Astrocyte (in vitro differentiated cells and primary cell): ENCODE data around the gene TENM4. TPM values are rescaled to one million over a fixed set of nuclear protein-coding genes. Genes with fewer than 3 reads are reported as not detected.
"Not testable (repeated sequence)": the region's sequence is repeated elsewhere in the genome, so short reads cannot be mapped to it uniquely, and the experiment has no call there.

ENCODE experiments used
- DNase-seq: peaks from one replicate; pipeline ENCODE4 v3.0.0-alpha.2; 2010; ENCODE audit warnings: low read depth
- FAIRE-seq: peaks from 2 replicates; lab custom pipeline; 2011; peaks lifted over from hg19 to GRCh38; lab: Jason Lieb, UNC
- H2AFZ ChIP-seq: 2 replicates; pipeline ENCODE4 v1.6.0; 2012; ENCODE audit warnings: low read depth, low read length, inconsistent platforms
- H3K27ac ChIP-seq: 2 replicates; pipeline ENCODE4 v1.5.1; 2011; ENCODE audit warnings: low read depth, low read length, inconsistent platforms
- H3K27me3 ChIP-seq: 2 replicates; pipeline ENCODE4 v1.6.0; 2011; ENCODE audit warnings: low read length, inconsistent platforms; ENCODE audit not compliant: insufficient read depth
- H3K36me3 ChIP-seq: 2 replicates; pipeline ENCODE4 v1.5.1; 2011; ENCODE audit warnings: low read length, inconsistent platforms; ENCODE audit not compliant: insufficient read depth
- H3K4me1 ChIP-seq: 2 replicates; pipeline ENCODE4 v1.5.1; 2011; ENCODE audit warnings: low read length, inconsistent platforms; ENCODE audit not compliant: insufficient read depth
- H3K4me2 ChIP-seq: 2 replicates; pipeline ENCODE4 v1.6.0; 2012; ENCODE audit warnings: low read length, inconsistent platforms
- H3K4me3 ChIP-seq: 2 replicates; pipeline ENCODE4 v1.5.1; 2011; ENCODE audit warnings: low read depth, mild to moderate bottlenecking, low read length, inconsistent platforms; ENCODE audit not compliant: insufficient read depth
- H3K79me2 ChIP-seq: 2 replicates; pipeline ENCODE4 v1.6.0; 2012; ENCODE audit warnings: mild to moderate bottlenecking, low read length, inconsistent platforms; ENCODE audit not compliant: insufficient read depth
- H3K9ac ChIP-seq: 2 replicates; pipeline ENCODE4 v1.6.0; 2012; ENCODE audit warnings: mild to moderate bottlenecking, low read length, inconsistent platforms
- H3K9me3 ChIP-seq: 2 replicates; pipeline ENCODE4 v1.5.1; 2012; ENCODE audit warnings: low read depth, mild to moderate bottlenecking, low read length, inconsistent platforms; ENCODE audit not compliant: insufficient read depth
- H4K20me1 ChIP-seq: 2 replicates; pipeline ENCODE4 v1.6.0; 2012; ENCODE audit warnings: low read length, inconsistent platforms; ENCODE audit not compliant: insufficient read depth
- H3K27ac Mint-ChIP-seq: one replicate; pipeline ENCODE4 v1.8.0; 2021; ENCODE audit warnings: mild to moderate bottlenecking, mixed read lengths; ENCODE audit not compliant: unreplicated experiment
- H3K27me3 Mint-ChIP-seq: one replicate; pipeline ENCODE4 v1.8.0; 2021; ENCODE audit warnings: low read depth, mixed read lengths; ENCODE audit not compliant: unreplicated experiment
- H3K36me3 Mint-ChIP-seq: one replicate; pipeline ENCODE4 v1.8.0; 2021; ENCODE audit warnings: low read depth, mixed read lengths; ENCODE audit not compliant: unreplicated experiment
- H3K4me1 Mint-ChIP-seq: one replicate; pipeline ENCODE4 v1.8.0; 2021; ENCODE audit warnings: low read depth, mixed read lengths; ENCODE audit not compliant: unreplicated experiment
- H3K4me3 Mint-ChIP-seq: one replicate; pipeline ENCODE4 v1.8.0; 2021; ENCODE audit warnings: mild to moderate bottlenecking, moderate library complexity, mixed read lengths; ENCODE audit not compliant: unreplicated experiment
- H3K9me3 Mint-ChIP-seq: one replicate; pipeline ENCODE4 v1.8.0; 2021; ENCODE audit warnings: mild to moderate bottlenecking, mixed read lengths; ENCODE audit not compliant: unreplicated experiment
- EZH2 ChIP-seq: IDR thresholded peaks from 2 replicates; pipeline ENCODE4 v1.6.1; 2012; ENCODE audit warnings: mild to moderate bottlenecking, low read length, inconsistent platforms; ENCODE audit not compliant: insufficient read depth
- total RNA-seq: library from RNA; stranded (reverse); gene quantifications from 2 replicates; pipeline ENCODE4 v1.2.1, GENCODE V29; 2021
- TF ChIP-seq, protein P1 (sequence below): IDR thresholded peaks from 2 replicates; pipeline ENCODE4 v1.5.1; 2011; ENCODE audit warnings: low read depth, mild to moderate bottlenecking, inconsistent platforms, low read length, moderate library complexity; ENCODE audit not compliant: insufficient read depth

The TENM4 gene
- total RNA-seq, 1 donor from 2014 or later: 7.5 TPM

DNA sequence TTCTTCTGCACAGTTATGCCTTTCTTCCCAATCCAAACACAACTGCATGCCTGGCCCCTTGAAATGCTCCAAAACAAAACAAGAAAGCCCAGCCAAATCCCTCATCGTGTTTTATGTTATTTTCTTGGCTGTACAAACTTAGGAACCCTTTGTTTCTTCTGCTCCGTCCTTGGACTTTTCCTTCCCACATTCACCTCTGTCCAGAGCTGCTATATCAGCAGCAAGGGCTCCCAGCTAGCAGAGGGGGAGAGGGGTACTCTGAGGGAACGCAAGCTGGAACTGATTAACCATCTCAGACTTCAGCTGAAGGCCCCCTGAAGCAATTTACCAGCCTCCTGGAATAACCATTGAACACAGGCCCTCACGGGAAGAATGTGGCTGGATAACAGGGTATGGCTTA is 214.7 kb downstream of the TENM4 start:
- no peaks in the 10 kb centered on the region for H3K79me2 ChIP-seq
- H3K4me3 ChIP-seq: no peak overlapping the region
- no peak overlapping the region for H3K9ac ChIP-seq
- DNase-seq (no peak), FAIRE-seq (no peak)
- no peaks in the 10 kb centered on the region for H3K9me3 ChIP-seq
- no peak overlapping the region for H3K27ac ChIP-seq
- H3K27ac Mint-ChIP-seq: no peak overlapping the region
- H3K36me3 ChIP-seq: no peaks in the 10 kb centered on the region
- TF ChIP-seq, protein P1, sequence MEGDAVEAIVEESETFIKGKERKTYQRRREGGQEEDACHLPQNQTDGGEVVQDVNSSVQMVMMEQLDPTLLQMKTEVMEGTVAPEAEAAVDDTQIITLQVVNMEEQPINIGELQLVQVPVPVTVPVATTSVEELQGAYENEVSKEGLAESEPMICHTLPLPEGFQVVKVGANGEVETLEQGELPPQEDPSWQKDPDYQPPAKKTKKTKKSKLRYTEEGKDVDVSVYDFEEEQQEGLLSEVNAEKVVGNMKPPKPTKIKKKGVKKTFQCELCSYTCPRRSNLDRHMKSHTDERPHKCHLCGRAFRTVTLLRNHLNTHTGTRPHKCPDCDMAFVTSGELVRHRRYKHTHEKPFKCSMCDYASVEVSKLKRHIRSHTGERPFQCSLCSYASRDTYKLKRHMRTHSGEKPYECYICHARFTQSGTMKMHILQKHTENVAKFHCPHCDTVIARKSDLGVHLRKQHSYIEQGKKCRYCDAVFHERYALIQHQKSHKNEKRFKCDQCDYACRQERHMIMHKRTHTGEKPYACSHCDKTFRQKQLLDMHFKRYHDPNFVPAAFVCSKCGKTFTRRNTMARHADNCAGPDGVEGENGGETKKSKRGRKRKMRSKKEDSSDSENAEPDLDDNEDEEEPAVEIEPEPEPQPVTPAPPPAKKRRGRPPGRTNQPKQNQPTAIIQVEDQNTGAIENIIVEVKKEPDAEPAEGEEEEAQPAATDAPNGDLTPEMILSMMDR: no peak
- TF ChIP-seq EZH2: no peak
- H3K4me1 ChIP-seq: no peaks in the 10 kb centered on the region
- no peaks in the 10 kb centered on the region for H3K27me3 ChIP-seq
- no peak overlapping the region for H3K4me3 Mint-ChIP-seq
- H3K9me3 Mint-ChIP-seq: peaks cover 2% of the 10 kb centered on the region
- no peaks in the 10 kb centered on the region for H4K20me1 ChIP-seq
- H3K27me3 Mint-ChIP-seq: peaks cover 12% of the 10 kb centered on the region
- peaks cover 4% of the 10 kb centered on the region for H3K36me3 Mint-ChIP-seq
- H3K4me2 ChIP-seq: no peak overlapping the region
- no peak overlapping the region for H2AFZ ChIP-seq
- H3K4me1 Mint-ChIP-seq: no peaks in the 10 kb centered on the region

DNA sequence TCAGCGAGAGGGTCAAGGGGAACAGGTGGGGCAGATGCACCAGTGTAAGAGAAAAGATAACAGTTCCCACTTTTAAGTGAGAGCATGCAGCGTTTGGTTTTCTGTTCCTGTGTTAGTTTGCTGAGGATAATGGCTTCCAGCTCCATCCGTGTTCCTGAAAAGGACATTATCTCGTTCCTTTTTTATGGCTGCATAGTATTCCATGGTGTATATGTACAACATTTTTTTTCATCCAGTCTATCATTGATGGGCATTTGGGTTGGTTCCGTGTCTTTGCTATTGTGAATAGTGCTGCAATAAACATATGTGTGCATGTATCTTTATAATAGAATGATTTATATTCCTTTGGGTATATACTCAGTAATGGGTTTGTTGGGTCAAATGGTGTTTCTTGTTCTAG is 218.7 kb downstream of the TENM4 start:
- H3K9me3 ChIP-seq, H3K36me3 ChIP-seq, H3K27me3 ChIP-seq, H3K4me2 ChIP-seq, DNase-seq, H3K9me3 Mint-ChIP-seq, H3K9ac ChIP-seq, H4K20me1 ChIP-seq, H3K79me2 ChIP-seq, H2AFZ ChIP-seq, H3K36me3 Mint-ChIP-seq, H3K4me3 ChIP-seq, H3K4me1 ChIP-seq, H3K4me3 Mint-ChIP-seq, FAIRE-seq, H3K27ac ChIP-seq, H3K4me1 Mint-ChIP-seq, H3K27ac Mint-ChIP-seq: not testable (repeated sequence)
- peaks cover 32% of the 10 kb centered on the region for H3K27me3 Mint-ChIP-seq

DNA sequence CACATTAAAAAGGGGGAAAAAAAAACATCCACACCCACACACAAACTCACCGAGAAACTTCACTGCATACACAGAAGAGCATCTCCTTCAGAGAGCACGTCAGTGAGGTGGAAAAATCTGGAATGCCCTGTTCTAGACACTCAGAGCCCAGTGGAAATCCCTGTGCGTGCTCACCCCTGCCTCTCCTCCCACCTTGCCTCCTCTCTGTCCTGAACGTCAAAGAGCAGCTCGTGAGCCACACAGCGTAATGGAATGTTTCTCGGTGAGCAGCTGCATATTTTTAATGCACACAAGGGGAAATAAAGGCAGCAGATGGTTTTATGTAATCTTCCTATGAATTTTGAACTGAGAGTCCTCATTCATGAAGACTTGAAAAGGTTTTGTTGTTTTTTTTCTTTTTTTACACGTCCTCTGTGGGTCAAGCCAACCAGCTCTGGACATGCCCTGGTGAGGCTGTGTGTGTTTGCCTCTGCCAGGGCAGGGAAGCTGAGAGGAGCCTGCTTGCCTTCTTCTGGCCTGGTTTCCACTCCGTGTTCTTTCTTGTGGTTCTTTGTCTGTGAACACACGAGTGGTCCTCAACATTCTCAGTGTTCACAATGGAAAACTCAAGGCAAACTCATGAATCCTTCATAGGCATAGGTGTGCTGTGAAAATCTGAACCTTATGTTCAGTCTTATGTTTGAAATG is 219.2 kb downstream of the TENM4 start:
- peaks cover 2% of the 10 kb centered on the region for H3K9me3 Mint-ChIP-seq
- peaks cover 3% of the 10 kb centered on the region for H3K4me1 Mint-ChIP-seq

More for the DNA sequence above, 219.2 kb downstream of the TENM4 start:
- Histone ChIP-seq H4K20me1 (no peaks in the 10 kb centered on the region), H2AFZ (no peak overlapping the region), H3K9ac (no peak overlapping the region), H3K4me3 (no peak overlapping the region), H3K27ac (no peak overlapping the region), H3K4me2 (no peak overlapping the region), H3K4me1 (peaks cover 2% of the 10 kb centered on the region), H3K9me3 (no peaks in the 10 kb centered on the region), H3K79me2 (no peaks in the 10 kb centered on the region), H3K27me3 (no peaks in the 10 kb centered on the region), H3K36me3 (no peaks in the 10 kb centered on the region)
- H3K36me3 Mint-ChIP-seq: peaks cover 4% of the 10 kb centered on the region
- peaks cover 26% of the 10 kb centered on the region for H3K27me3 Mint-ChIP-seq
- TF ChIP-seq, protein P1: no peak
- no peak for TF ChIP-seq EZH2
- FAIRE-seq (no peak), DNase-seq (no peak)
- H3K27ac Mint-ChIP-seq: no peak overlapping the region
- H3K4me3 Mint-ChIP-seq: no peak overlapping the region
